Measurements from ENCODE around the gene GALC.

GRCh38 chr14:88012495-88012894 is 19.5 kb upstream of the GALC start:
- TF ChIP-seq CTCF (IDR thresholded peaks at IDR 0.05; ENCODE audit: extremely low read depth in 1 of 2, insufficient read depth in 1 of 2, low read depth in 1 of 2, low read length in 2 of 2), result no peak
- TF ChIP-seq EZH2 (IDR thresholded peaks at IDR 0.05; ENCODE audit: borderline replicate concordance, low read depth, low read length, severe bottlenecking), result no peak

Data from endothelial cell of umbilical vein (primary cell).